ENCODE measurements around the gene GABRR1. TPM values are rescaled to one million over a fixed set of nuclear protein-coding genes. Genes with fewer than 3 reads are reported as not detected.

Gene GABRR1
- total RNA-seq, 1 experiment from 2014 or later = 0.33 TPM

GRCh38 chr6:89221971-89222711 is 5.0 kb upstream of the GABRR1 start:
- H3K4me1 ChIP-seq (ENCODE audit: insufficient read depth, low read length) = peaks cover 4% of the 10 kb centered on the region; the same call in 1 of the 2 replicates
- Mint-ChIP-seq H3K27me3 (ENCODE audit: low read depth) (peaks cover 3% of the 10 kb centered on the region; the same call in 1 of the 2 replicates), H3K4me1 (peaks cover 5 to 7% of the 10 kb centered on the region in 2 experiments), H3K27ac (no peak overlapping the region), H3K9me3 (peaks cover 13 to 14% of the 10 kb centered on the region in 2 experiments; a peak in 4 of 5 replicates), H3K36me3 (ENCODE audit: insufficient read depth in 1 of 3, low read depth in 3 of 3) (peaks cover 5 to 12% (median 8%) of the 10 kb centered on the region in 3 experiments; a peak in 5 of 7 replicates), H3K4me3 (no peak overlapping the region)
- H3T11ph ChIP-seq (ENCODE audit: low read length) = no peak overlapping the region
- H2BK15ac ChIP-seq (ENCODE audit: low read depth, low read length) = no peak overlapping the region
- H2BK20ac ChIP-seq (ENCODE audit: low read depth, low read length, poor library complexity, severe bottlenecking) = no peak overlapping the region
- H3K23ac ChIP-seq (ENCODE audit: insufficient read length, low read depth, low read length) = no peak overlapping the region
- DNase-seq = no peak
- H2BK12ac ChIP-seq (ENCODE audit: insufficient read length, low read depth, low read length) = no peak overlapping the region
- no peak overlapping the region for H4K8ac ChIP-seq (replicated peaks; ENCODE audit: insufficient read length, low read depth, low read length)
- H3K27ac ChIP-seq (ENCODE audit: insufficient read length, low read depth, low read length) = no peak overlapping the region
- no peak overlapping the region for H2BK120ac ChIP-seq (ENCODE audit: low read depth, low read length, poor library complexity, severe bottlenecking)
- no peak overlapping the region for H3K9ac ChIP-seq (ENCODE audit: extremely low read depth, insufficient read length, low read length)
- no peak overlapping the region for H2AK5ac ChIP-seq (ENCODE audit: insufficient read length, low read length)
- H4K91ac ChIP-seq (ENCODE audit: insufficient read length, low read depth, low read length) = no peak overlapping the region
- no peak overlapping the region for H4K5ac ChIP-seq (ENCODE audit: insufficient read length, low read depth, low read length)
- no peaks in the 10 kb centered on the region for H3K9me3 ChIP-seq (ENCODE audit: control insufficient read depth, low read depth, low read length)
- no peaks in the 10 kb centered on the region for H3K23me2 ChIP-seq (ENCODE audit: insufficient read length, low read depth, low read length, poor library complexity, severe bottlenecking)
- no peaks in the 10 kb centered on the region for H4K20me1 ChIP-seq (ENCODE audit: control insufficient read depth, insufficient read depth, insufficient read length)
- H3K14ac ChIP-seq (ENCODE audit: insufficient read depth, low read length) = no peak overlapping the region
- no peak for TF ChIP-seq CTCF (conservative IDR thresholded peaks at IDR 0.05)
- WGBS (ENCODE audit: extremely low coverage, insufficient read length, low lambda C conversion rate) = no CpG with 5 or more reads among the region's 7 CpGs
- no peak overlapping the region for H3K18ac ChIP-seq (ENCODE audit: insufficient read length, low read depth, low read length)
- no peak overlapping the region for H3K4me2 ChIP-seq (ENCODE audit: insufficient read depth, insufficient read length, low read length)
- H3K79me2 ChIP-seq (ENCODE audit: insufficient read depth, low read length) = no peaks in the 10 kb centered on the region
- H3K79me1 ChIP-seq (ENCODE audit: insufficient read depth, low read depth, low read length, poor library complexity, severe bottlenecking) = no peaks in the 10 kb centered on the region
- no peak overlapping the region for H2BK5ac ChIP-seq (ENCODE audit: insufficient read length, low read length)
- H2AFZ ChIP-seq (ENCODE audit: low read length) = no peak overlapping the region
- H3K4ac ChIP-seq (ENCODE audit: low read depth, low read length) = no peak overlapping the region
- no peak overlapping the region for H3K56ac ChIP-seq (ENCODE audit: insufficient read length, low read depth, low read length)
- H3K27me3 ChIP-seq (ENCODE audit: insufficient read depth, low read length) = no peaks in the 10 kb centered on the region
